CD4-positive, alpha-beta T cell treated with Interleukin-17A for 1 hour (primary cell): ENCODE data around the gene SLC25A47.
A peak's percentile ranks its signal among the peaks of the same experiment; 100 is the strongest.
"Not testable (repeated sequence)": the region's sequence is repeated elsewhere in the genome, so short reads cannot be mapped to it uniquely, and the experiment has no call there.

Experiments
- DNase-seq: peaks from one replicate; pipeline ENCODE4 v3.0.0-alpha.2; 2020

SLC25A47 gene

GRCh38 chr14:100328495-100329163 lies 5.5 kb downstream of the SLC25A47 start:
- no peak for DNase-seq

GRCh38 chr14:100329233-100330006 lies 6.3 kb downstream of the SLC25A47 start:
- no peak for DNase-seq

GRCh38 chr14:100330007-100330344 lies 6.8 kb downstream of the SLC25A47 start:
- DNase-seq: no peak

GRCh38 chr14:100330388-100330931 lies 7.3 kb downstream of the SLC25A47 start:
- no peak for DNase-seq

GRCh38 chr14:100332071-100332639 lies 9.0 kb downstream of the SLC25A47 start:
- no peak for DNase-seq

- no peak for DNase-seq
Measured at GRCh38 chr14:100332797-100333196, 9.7 kb downstream of the SLC25A47 start.

GRCh38 chr14:100333311-100333710 lies 10.2 kb downstream of the SLC25A47 start:
- no peak for DNase-seq

- DNase-seq: no peak
Measured at GRCh38 chr14:100333827-100334226, 10.7 kb downstream of the SLC25A47 start.

- no peak for DNase-seq
Measured at GRCh38 chr14:100334904-100335303, 11.8 kb downstream of the SLC25A47 start.

- DNase-seq: no peak
Measured at GRCh38 chr14:100336618-100337530, 13.7 kb downstream of the SLC25A47 start.

GRCh38 chr14:100339766-100340422 lies 16.8 kb downstream of the SLC25A47 start:
- no peak for DNase-seq

- no peak for DNase-seq
Measured at GRCh38 chr14:100340423-100340813, 17.3 kb downstream of the SLC25A47 start.

GRCh38 chr14:100341301-100342031 lies 18.3 kb downstream of the SLC25A47 start:
- DNase-seq: peak; percentile 38

- no peak for DNase-seq
Measured at GRCh38 chr14:100342195-100342594, 19.1 kb downstream of the SLC25A47 start.

- DNase-seq: not testable (repeated sequence)
Measured at GRCh38 chr14:100342826-100343225, 19.7 kb downstream of the SLC25A47 start.

GRCh38 chr14:100344657-100345056 lies 21.5 kb downstream of the SLC25A47 start:
- not testable (repeated sequence) for DNase-seq

- DNase-seq: no peak
Measured at GRCh38 chr14:100345711-100346110, 22.6 kb downstream of the SLC25A47 start.

GRCh38 chr14:100346306-100347091 lies 23.4 kb downstream of the SLC25A47 start:
- DNase-seq: no peak

- DNase-seq: no peak
Measured at GRCh38 chr14:100348253-100348729, 25.2 kb downstream of the SLC25A47 start.
